NCI-H226 (cell line): ENCODE measurements around the gene CTNND2.
"Not testable (repeated sequence)": the region's sequence is repeated elsewhere in the genome, so short reads cannot be mapped to it uniquely, and the experiment has no call there.

Experiments used
- DNase-seq: peaks from one replicate; pipeline ENCODE4 v3.0.0-alpha.2; 2015

Gene CTNND2

DNA sequence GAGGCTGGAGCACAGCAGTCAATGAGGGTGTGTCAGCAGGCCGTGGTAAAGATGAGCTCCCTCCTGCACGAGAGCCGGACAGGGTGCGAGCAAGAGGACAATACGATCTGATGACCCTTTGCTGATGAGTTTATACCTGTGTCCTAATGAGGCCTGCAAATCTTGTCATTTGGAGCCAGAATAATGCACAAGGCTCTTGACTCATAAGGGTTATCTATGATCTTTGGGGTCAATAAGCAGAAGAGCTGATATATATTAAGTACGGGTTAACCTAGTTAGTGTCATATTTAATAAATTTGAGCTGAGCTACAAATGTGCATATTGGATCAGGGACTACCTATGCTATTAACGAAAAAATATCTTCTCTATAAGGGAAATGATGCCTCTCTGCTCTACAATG is 46.9 kb downstream of the CTNND2 start:
- DNase-seq = no peak

DNA sequence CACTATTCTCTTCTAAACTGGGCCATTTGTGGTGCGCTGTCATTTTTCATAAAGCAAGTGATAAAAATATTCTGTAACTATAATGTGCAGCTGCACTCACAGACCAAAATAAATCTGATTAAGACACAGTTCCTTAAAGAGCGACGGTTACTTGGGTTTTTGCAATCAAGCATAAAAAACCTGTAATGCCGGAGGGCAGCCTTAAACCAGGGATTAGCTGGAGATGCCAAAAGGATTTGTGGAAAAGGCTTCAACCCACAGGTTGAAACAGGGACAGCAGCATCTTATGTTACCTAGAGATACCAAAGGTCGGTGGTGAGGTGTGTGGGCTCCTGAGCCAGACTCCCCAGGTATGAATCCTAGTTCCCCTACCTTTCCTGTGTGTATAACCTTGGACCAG is 49.3 kb downstream of the CTNND2 start:
- no peak for DNase-seq

DNA sequence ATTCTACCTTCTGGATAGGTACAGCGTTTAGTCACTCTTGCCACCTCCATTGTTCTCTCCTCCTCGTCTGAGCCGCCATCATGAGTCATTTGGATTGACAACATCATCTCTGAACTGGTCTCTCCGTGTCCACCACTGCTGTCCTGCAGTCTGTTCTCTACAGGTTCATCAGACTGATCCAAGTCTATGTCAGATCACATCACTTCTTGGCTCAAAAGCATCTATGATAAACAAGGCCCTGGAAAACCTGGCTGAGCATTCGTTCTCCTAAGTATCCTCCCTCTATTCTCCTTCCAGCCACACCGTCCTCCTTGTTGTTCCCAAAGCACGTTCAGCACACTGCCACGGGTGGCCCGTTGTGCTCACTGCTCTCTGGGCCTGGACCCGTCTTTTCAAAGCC is 50.5 kb downstream of the CTNND2 start:
- no peak for DNase-seq

DNA sequence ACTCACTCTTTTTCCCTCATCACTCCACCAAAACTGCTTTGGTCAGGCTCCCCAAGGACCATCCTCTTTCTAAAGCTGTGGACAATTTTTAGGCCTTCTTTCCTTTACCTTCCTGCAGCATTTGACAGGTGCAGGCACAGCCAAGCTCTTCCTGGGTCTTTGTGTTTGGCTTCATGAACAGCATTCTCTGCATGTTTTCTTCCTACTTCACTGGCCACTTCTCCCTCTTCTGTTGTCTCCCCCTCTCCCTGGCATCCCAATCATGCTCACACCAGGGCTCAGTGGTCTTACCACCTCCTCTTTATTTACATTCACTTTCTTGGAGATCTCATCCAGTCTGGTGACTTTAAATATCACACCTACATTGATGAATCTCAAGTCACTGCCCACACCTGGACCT is 51.1 kb downstream of the CTNND2 start:
- DNase-seq = no peak

DNA sequence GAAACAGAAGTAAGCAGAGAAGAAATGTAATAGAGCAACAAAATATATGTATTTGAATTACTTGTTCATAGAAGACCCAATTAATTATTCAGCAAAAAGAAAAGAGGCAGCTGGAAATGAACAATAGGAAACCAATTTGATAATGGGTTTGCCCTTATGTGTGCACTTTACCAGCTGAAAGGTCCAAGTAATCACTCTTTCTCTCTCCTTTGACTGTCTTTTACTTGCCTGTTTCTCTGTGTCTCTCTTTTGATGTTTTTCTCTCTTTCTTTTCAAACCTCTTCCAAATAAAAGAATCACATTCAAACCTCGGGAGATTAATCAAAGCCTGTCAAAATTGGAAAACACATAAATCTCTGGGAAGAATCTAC is 51.5 kb downstream of the CTNND2 start:
- DNase-seq = no peak

DNA sequence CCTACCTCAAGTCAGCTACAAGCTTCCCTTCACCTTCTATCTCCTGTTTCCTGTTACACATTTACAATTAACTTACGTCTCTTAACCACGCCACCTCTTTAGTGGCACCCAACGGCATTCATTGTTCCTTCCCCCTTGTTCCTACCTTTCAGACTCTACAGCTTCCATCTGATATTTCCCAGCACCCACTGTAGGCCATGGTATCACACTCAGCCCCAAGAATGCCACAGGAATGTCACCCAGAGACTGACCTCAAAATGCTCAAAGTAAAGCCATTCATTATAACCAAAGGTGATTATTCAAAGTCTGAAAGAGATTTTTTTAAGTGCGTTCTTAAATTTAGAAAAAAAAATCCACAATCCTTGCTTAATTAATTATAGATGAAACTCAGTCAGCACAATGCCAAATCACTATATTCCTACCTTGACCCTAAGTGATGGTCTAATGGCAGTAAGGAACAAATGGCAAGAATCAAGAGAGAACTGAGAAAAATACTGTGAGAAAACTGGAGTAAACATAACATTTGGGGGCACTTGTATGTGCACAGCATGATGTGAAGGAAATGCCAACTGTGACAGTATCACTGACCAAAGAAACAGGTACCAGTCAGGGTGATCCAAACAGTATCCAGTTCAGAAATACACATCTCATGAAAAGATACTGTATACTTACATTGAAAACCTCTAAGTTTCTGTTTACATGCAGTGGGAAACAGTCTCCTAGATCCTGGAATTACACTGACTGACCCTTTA is 52.1 kb downstream of the CTNND2 start:
- no peak for DNase-seq

DNA sequence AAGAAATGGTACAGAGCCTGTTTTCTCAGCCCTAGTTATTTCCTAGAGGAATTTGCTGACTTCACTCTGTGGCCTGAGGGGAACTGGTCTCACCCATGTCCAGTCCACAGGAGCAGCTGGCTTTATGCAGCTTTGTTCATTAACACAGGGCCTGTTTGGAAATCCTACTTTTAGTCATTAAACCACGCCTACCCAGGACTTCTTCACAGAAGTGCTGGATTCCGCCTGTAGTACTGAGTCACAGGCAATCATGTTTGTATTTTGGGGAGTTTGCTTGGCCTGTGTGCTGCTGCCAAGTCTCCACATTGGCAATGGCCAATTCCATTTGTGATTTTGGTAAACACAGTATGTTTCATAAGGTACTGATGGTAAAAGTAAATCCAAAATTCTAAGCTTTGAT is 52.8 kb downstream of the CTNND2 start:
- DNase-seq = no peak

DNA sequence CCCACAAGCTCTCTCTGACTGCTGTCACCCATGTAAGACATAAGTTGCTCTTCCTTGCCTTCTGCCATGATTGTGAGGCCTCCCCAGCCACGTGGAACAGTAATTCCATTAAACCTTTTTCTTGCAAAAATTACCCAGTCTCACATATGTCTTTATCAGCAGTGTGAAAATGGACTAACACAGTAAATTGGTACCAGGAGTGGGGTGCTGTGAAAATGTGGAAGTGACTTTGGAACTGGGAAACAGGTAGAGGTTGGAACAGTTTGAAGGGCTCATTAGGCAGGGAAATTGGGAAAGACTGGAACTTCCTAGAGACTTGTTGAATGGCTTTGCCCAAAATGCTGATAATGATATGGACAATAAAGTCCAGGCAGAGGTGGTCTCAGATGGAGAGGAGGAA is 75.7 kb downstream of the CTNND2 start:
- not testable (repeated sequence) for DNase-seq

DNA sequence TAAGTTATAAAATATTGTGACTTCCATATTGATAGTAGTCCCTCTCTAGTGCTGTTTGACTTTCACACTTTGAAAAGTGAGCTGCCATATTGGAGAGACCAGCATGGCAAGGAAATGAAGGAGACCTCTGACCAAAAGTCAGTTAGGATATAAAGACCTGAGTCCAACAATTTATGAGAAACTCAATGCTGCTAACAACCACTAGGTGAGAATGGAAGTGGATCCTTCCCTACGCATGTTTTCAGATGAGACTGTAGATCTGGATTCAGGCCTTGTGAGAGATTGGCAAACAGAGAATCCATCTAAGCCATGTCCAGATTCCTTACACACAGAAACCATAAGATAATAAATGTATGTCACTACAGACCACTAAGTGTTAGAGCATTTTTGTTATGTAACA is 81.6 kb downstream of the CTNND2 start:
- no peak for DNase-seq

DNA sequence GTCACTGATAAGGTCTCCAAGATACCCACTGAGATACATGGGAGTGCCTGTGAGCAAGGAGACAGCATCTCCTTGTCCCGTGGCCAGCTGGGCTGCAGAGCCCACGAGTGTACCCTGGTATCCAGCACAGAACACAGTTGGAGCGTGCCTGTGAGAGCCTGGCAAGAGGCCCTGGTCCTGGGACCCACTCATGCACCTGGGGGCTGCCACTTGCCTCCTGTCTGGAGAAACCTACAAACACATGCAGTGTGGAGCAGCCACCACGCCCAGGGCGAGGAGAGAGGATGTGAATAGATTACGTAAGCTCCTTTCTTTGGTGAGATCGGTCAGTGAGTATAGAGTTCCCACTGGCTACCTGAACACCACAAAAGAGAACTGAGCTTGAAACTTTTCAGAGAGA is 88.3 kb downstream of the CTNND2 start:
- DNase-seq = no peak

DNA sequence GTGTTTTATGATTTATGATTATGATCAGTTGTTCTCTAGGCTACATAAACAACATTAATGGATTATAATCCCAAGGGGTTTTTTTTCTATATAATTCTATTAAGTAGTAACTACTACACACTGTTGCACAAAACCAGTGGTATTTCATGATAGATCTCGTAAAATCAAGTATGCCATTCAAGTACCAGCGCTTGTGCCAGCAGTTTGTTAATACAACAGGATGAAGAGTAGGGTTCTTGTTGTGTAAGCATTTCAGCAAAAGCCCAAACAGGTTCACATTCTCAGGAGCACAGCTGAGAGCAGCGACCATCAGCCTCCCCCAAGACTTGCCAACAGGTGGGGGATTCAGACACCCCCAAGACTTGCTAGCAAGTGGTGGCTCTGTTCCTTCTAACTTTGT is 88.8 kb downstream of the CTNND2 start:
- no peak for DNase-seq

DNA sequence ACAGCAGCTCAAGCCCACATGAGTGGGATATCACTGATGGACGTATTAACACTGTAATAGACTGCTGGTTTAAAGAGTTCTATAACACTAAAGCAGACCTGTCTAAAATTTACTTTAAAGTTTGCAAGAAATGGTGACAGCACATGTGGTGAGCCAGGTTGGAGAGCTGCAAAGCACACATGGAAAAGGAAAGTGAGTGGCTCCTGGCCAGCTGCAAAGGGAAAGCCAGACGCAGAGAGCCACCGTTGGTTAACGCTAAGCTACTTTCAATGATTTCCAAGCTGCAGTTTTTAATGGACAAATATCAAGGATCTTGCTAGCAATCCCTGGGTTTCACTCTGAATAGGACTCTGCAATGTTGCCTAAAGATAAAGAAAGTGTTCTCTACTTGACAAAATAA is 89.9 kb downstream of the CTNND2 start:
- no peak for DNase-seq

DNA sequence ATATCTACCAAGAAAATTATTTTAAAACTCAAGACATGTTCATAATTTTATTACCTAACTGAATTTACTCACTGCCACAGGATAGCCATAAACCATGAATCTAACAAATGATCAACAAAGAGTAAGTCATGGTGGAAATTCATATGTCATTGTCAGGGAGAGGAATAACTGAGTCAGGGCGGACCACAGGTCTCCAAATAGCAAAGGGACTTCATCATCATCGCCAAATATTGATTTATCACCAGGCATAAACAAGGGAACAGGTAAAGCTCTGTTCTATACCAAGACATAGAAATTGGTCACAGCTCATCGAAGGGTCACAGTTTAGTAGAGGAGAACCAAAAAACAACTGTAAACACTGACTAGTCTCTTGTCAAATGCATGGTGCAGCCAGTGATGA is 94.8 kb downstream of the CTNND2 start:
- DNase-seq = no peak

DNA sequence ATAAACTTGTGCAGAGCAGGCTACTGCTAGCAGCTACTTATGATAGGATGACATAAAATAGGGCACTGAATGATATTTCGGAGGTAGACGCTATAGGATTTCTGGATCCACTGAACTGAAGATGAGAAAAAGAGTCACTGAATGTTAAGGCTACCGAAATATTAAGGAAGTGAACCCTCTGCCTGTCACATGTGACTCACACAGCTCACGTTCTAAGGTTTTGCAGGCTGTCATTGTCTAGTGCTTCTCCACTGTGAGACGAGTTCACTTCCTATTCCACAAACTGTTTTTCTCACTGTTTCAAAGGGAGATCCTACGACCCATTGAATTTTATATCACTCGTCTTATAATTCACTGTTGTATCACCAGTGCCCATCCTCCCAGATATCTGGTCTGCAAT is 100.8 kb downstream of the CTNND2 start:
- no peak for DNase-seq

DNA sequence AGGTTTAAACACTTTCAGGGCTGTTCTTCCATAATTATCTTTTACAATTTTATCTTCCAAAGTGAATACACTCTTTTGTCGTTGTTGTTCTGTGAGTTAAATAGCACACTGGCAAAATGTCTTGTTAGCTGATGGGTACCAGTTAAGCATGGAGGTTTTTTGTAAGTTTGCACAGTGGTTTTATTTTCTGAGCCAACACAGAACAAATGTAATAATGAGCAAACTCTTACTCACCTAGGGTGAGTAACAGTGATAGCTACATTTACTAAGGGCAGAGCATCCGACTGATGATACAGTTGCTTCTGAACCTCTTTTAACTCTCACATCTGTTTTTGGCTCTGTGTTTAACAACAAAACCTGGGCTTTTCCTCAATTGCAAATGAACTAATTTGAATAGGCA is 103.2 kb downstream of the CTNND2 start:
- DNase-seq = no peak

DNA sequence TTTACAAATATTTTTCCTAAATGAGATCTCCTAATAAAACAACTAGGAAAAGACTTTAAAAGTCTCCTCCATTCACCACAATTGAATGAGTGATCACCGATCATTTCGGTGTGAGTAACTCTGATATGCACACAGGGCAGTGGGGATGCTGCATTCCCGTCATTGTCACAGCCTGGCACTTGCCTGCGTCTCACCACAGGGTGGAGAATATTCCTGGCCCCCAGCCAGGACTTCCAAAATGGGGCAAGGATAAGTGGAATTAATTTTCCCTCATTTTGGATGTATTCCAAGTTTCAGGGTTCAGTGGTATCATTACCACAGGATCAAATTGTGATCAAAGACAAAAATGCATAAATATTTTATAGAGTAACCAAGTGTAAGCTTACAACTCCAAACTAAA is 107.1 kb downstream of the CTNND2 start:
- DNase-seq = no peak

DNA sequence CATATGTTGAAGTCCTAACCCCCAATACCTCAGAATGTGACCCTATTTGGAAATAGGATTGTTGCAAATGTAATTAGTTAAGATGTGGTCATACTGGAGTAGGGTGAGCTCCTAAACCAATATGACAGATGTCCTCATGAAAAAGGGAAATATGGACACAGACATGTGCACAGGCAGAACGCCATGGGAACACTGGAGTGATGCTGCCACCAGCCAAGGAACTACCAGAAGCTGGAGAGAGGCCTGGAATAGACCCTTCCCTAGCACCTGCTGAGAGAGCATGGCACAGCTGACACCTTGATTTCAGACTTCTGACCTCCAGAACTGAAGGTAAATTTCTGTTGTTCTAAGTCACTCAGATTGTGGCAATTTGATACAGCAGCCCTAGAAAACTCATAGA is 110.8 kb downstream of the CTNND2 start:
- no peak for DNase-seq

DNA sequence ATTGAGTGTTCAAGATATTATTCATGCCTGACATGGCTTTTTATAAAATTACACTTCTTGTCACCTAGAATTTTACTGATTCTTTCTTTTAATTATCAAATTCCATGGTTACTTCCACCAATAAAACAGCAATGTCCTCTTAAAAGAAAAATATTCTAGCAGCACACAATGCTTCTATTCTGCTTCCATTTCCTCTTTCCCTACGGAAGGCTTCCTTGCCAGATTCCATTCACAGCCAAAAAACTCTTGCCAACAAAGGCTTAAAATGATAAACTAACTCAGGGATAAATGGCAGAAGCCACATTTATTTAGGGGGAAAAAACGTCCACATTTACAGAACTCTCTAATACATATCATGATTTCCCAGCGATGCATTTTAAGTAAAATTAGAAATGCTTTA is 111.6 kb downstream of the CTNND2 start:
- no peak for DNase-seq

DNA sequence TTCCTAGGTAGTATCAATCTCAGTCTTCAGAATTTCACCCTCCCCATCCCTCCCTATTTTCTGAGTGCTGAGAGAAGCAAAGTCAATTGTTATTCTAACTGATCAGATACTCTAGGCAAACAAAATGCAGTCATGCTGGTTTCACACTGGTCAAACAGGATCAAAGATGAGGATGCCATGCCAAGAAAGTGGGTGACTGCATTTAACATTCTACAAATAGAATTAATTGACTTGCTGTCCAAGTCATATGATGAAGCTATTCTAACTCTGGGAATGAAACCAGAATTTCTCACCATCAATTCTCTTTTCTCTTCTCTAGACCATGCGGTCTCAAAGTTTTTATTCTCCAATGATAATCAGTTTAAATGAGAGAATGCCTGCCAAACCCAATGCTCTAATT is 112.5 kb downstream of the CTNND2 start:
- DNase-seq = no peak

DNA sequence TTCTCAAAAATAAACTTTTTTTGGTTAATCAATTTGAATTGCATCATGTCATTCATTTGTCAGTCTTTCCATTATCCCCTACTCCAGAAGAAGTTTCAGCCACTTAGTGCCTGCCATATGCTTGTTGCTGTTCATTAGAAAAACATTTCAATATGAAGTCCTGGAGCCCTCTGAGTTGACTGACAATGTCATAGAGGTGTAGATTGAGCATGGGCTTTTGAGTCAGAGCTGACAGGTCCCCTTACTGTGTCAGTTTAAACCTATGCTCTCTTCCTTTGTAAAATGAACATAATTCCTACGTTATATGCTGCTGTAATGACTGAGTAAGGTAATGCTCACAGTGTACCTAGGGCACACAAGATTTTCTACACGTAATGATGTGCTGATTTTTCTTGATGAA is 114.0 kb downstream of the CTNND2 start:
- DNase-seq = no peak

DNA sequence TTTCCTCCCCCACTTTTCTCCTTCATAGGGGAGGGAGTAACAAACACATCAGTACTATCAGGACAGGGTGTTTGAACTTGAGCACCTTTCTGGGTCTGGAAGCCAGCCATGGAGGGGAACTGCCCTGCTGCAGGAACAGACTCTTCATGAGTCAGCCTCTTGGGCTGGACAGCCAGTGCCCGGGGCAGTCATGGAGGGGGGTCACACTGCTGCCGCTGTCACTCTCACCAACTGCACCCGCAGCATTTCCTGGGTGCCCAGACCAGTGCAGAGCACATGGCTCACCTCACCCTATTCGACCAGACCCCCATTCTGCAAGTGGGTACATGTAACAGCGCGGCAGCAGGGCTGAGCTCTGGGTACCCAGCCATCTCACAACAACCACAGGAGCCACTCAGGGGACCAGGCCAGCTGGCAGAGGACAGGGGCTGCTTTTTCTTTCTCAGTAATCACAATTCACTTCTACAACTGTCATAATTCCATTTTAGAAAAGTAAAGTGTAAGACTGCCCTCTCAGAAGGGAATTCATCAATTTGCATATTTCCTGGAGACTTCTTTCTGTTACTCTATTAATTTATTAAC is 118.4 kb downstream of the CTNND2 start:
- no peak for DNase-seq

DNA sequence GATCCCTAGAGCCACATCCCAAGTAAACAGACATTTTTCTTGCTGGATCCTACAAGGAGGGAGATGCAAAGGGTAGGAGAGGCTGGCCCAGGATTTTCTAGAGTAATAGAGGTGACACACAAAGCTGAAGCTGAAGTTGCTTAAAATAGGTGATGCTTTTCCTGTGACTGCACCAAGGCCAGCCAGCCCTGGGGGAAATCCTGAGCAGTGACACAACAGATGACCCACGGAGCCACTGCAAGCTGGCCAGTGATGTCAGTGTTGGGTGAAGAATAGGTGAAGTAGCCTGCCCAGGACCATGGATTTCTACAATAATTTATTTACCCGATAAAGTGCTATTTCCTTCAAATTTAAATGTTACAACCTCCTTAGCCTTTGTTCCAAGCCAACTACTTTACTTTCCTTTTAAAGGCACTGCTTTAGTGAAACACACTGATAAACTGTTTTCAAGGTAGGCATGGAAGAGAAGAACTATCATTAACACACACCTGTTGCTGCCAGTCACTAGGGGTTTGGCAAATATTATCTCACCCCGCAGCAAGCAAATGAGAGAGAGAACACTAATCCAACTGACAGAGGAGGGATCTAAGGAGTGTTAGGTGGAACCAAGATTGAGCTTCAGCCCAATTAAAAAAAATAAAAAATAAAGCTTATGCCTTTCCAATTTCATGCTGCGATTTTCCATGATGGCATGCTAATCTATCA is 123.5 kb downstream of the CTNND2 start:
- DNase-seq = no peak

DNA sequence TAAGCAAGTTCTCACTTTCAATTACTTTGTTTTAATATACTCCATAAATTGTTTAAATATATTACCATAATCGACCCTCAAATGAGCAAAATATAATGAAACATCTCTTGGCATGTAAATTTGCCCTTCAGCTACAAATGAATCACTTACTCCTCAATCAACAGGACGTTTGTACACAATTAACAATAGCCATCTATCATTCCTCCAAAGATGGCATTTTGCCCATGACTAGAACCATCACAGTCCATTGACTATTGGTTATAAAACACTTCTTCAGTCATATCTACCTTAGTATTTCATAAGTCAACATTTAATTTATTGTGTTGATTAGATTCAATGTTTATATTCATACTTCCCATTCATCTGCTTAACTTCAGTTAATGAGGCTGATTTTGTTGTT is 127.2 kb downstream of the CTNND2 start:
- DNase-seq = no peak

DNA sequence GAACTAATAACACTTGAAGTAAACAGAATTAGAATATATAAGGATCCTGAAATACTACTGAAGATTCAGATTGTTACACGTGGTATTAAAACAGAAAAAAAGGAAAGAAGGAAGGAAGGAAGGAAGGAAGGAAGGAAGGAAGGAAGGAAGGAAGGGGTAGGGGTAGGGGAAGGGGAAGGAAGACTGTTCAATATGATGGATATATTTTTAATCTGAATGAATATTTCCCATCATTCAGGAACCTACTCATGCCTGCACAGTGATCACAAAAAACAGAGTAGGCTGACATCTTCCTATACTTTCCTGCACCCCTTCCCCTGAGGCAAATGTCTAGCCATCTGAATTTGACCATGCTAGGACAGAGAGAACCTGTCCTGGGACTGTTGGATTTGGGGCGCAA is 133.9 kb downstream of the CTNND2 start:
- DNase-seq = no peak
